ENCODE data around the gene PRR11.
"Not testable (repeated sequence)": the region's sequence is repeated elsewhere in the genome, so short reads cannot be mapped to it uniquely, and the experiment has no call there.

PRR11 gene

GRCh38 chr17:59155439-59156177, at the start of gene PRR11:
Gene PRR11 (plus strand): TSS chr17:59155746. CDS start chr17:59169753, 14,007 bp downstream.
- DNase-seq (ENCODE audit: low read depth), result peak; percentile 100

GRCh38 chr17:59105852-59106462, 49.6 kb upstream of the PRR11 start:
- DNase-seq (ENCODE audit: low read depth), result peak; percentile 53

- peak; percentile 99 for DNase-seq (ENCODE audit: low read depth)
Observed at GRCh38 chr17:59106463-59107305, 48.9 kb upstream of the PRR11 start, which contains the start of gene TRIM37. Gene TRIM37 (minus strand): TSS chr17:59106880. CDS start chr17:59106461, 419 bp downstream.

GRCh38 chr17:59107306-59107670, 48.3 kb upstream of the PRR11 start:
- DNase-seq (ENCODE audit: low read depth), result no peak

- no peak for DNase-seq (ENCODE audit: low read depth)
Observed at GRCh38 chr17:59108400-59109102, 47.0 kb upstream of the PRR11 start.

- no peak for DNase-seq (ENCODE audit: low read depth)
Observed at GRCh38 chr17:59110973-59111372, 44.6 kb upstream of the PRR11 start.

GRCh38 chr17:59111539-59111938, 44.0 kb upstream of the PRR11 start:
- no peak for DNase-seq (ENCODE audit: low read depth)

GRCh38 chr17:59115474-59115873, 40.1 kb upstream of the PRR11 start:
- no peak for DNase-seq (ENCODE audit: low read depth)

- peak; percentile 4 for DNase-seq (ENCODE audit: low read depth)
Observed at GRCh38 chr17:59121901-59122480, 33.6 kb upstream of the PRR11 start.

- DNase-seq (ENCODE audit: low read depth), result no peak
Observed at GRCh38 chr17:59124665-59125064, 30.9 kb upstream of the PRR11 start.

- DNase-seq (ENCODE audit: low read depth), result no peak
Observed at GRCh38 chr17:59126809-59127417, 28.6 kb upstream of the PRR11 start.

- DNase-seq (ENCODE audit: low read depth), result no peak
Observed at GRCh38 chr17:59129814-59130213, 25.7 kb upstream of the PRR11 start.

- no peak for DNase-seq (ENCODE audit: low read depth)
Observed at GRCh38 chr17:59131131-59131530, 24.4 kb upstream of the PRR11 start.

GRCh38 chr17:59138339-59138738, 17.2 kb upstream of the PRR11 start:
- DNase-seq (ENCODE audit: low read depth), result not testable (repeated sequence)

GRCh38 chr17:59139939-59140338, 15.6 kb upstream of the PRR11 start:
- DNase-seq (ENCODE audit: low read depth), result no peak

GRCh38 chr17:59141860-59142259, 13.7 kb upstream of the PRR11 start:
- DNase-seq (ENCODE audit: low read depth), result no peak

- DNase-seq (ENCODE audit: low read depth), result no peak
Observed at GRCh38 chr17:59145571-59146096, 9.9 kb upstream of the PRR11 start.

GRCh38 chr17:59149051-59149450, 6.5 kb upstream of the PRR11 start:
- DNase-seq (ENCODE audit: low read depth), result peak; percentile 70

- DNase-seq (ENCODE audit: low read depth), result no peak
Observed at GRCh38 chr17:59149841-59150511, 5.6 kb upstream of the PRR11 start.

- no peak for DNase-seq (ENCODE audit: low read depth)
Observed at GRCh38 chr17:59151006-59151405, 4.5 kb upstream of the PRR11 start.

Measured in EH (cell line).